ENCODE measurements around the gene STAM. TPM values are rescaled to one million over a fixed set of nuclear protein-coding genes. Genes with fewer than 3 reads are reported as not detected.
"Not testable (repeated sequence)": the region's sequence is repeated elsewhere in the genome, so short reads cannot be mapped to it uniquely, and the experiment has no call there.

The STAM gene
- polyA plus RNA-seq, 4 donors, result 8.4 to 17.2 (median 10.8) TPM

- no peak for DNase-seq
- H3K4me3 ChIP-seq (ENCODE audit: low read depth in 1 of 3, low read length in 3 of 3), result no peak overlapping the region
- WGBS, 3 donors, result 89 to 92% (median 90%) methylated on average over 13 of the region's 13 CpGs
- H3K4me1 ChIP-seq (ENCODE audit: control insufficient read depth in 3 of 3, insufficient read depth in 2 of 3, low read depth in 1 of 3, low read length in 2 of 3), result no peaks in the 10 kb centered on the region
- H3K9me3 ChIP-seq (ENCODE audit: control insufficient read depth in 2 of 2, insufficient read depth in 1 of 2, low read depth in 1 of 2, low read length in 1 of 2), result no peaks in the 10 kb centered on the region
- no peaks in the 10 kb centered on the region for H3K27me3 ChIP-seq (ENCODE audit: control insufficient read depth in 3 of 3, insufficient read depth in 3 of 3, low read length in 3 of 3)
- H3K27ac ChIP-seq (ENCODE audit: low read depth in 1 of 3, low read length in 2 of 3), result no peak overlapping the region
- no peak for FAIRE-seq
- H3K36me3 ChIP-seq (ENCODE audit: control insufficient read depth in 3 of 3, insufficient read depth in 2 of 3, low read depth in 1 of 3, low read length in 3 of 3), result no peaks in the 10 kb centered on the region
Measured at GRCh38 chr10:17609523-17610079, 34.4 kb upstream of the STAM start.

- Histone ChIP-seq H3K27ac (ENCODE audit: low read depth in 1 of 3, low read length in 2 of 3) (peak overlapping the region in 2 of 3 donors; percentile 58 to 73), H3K4me1 (ENCODE audit: control insufficient read depth in 3 of 3, insufficient read depth in 2 of 3, low read depth in 1 of 3, low read length in 2 of 3) (no peaks in the 10 kb centered on the region), H3K27me3 (ENCODE audit: control insufficient read depth in 3 of 3, insufficient read depth in 3 of 3, low read length in 3 of 3) (peaks cover 0 to 2% (median 0%) of the 10 kb centered on the region in 3 donors), H3K9me3 (ENCODE audit: control insufficient read depth in 2 of 2, insufficient read depth in 1 of 2, low read depth in 1 of 2, low read length in 1 of 2) (no peaks in the 10 kb centered on the region), H3K36me3 (ENCODE audit: control insufficient read depth in 3 of 3, insufficient read depth in 2 of 3, low read depth in 1 of 3, low read length in 3 of 3) (no peaks in the 10 kb centered on the region), H3K4me3 (ENCODE audit: low read depth in 1 of 3, low read length in 3 of 3) (peak overlapping the region; percentile 49 to 80 (median 79))
- DNase-seq, result peak; percentile 49 to 74
- WGBS, 3 donors, result 1 to 4% (median 3%) methylated on average over 35 to 48 of the region's 48 CpGs
- FAIRE-seq, result no peak
Measured at GRCh38 chr10:17616403-17617030, 27.4 kb upstream of the STAM start.

GRCh38 chr10:17617031-17617911 lies 26.7 kb upstream of the STAM start, which contains the start of gene HACD1:
TSS of gene HACD1 (minus strand) at chr10:17617374. CDS start at chr10:17617339, 35 bp downstream.
- FAIRE-seq (no peak), DNase-seq (peak; percentile 59 to 81)
- peak within 1 kb of the TSS in 2 of 3 donors; percentile 58 to 73 for H3K27ac ChIP-seq (ENCODE audit: low read depth in 1 of 3, low read length in 2 of 3)
- H3K27me3 ChIP-seq (ENCODE audit: control insufficient read depth in 3 of 3, insufficient read depth in 3 of 3, low read length in 3 of 3), result peaks cover 0 to 5% (median 0%) of the 10 kb centered on the region in 3 donors
- H3K4me3 ChIP-seq (ENCODE audit: low read depth in 1 of 3, low read length in 3 of 3), result peak within 1 kb of the TSS; percentile 49 to 80 (median 79)
- 0 to 1% (median 0%) methylated on average over 56 to 92 of the region's 92 CpGs for WGBS, 3 donors
- no peaks in the 10 kb centered on the region for H3K36me3 ChIP-seq (ENCODE audit: control insufficient read depth in 3 of 3, insufficient read depth in 2 of 3, low read depth in 1 of 3, low read length in 3 of 3)
- no peaks in the 10 kb centered on the region for H3K4me1 ChIP-seq (ENCODE audit: control insufficient read depth in 3 of 3, insufficient read depth in 2 of 3, low read depth in 1 of 3, low read length in 2 of 3)
- no peaks in the 10 kb centered on the region for H3K9me3 ChIP-seq (ENCODE audit: control insufficient read depth in 2 of 2, insufficient read depth in 1 of 2, low read depth in 1 of 2, low read length in 1 of 2)

- WGBS, 3 donors, result 68 to 69% (median 68%) methylated on average over 8 of the region's 8 CpGs
- H3K36me3 ChIP-seq (ENCODE audit: control insufficient read depth in 3 of 3, insufficient read depth in 2 of 3, low read depth in 1 of 3, low read length in 3 of 3), result no peaks in the 10 kb centered on the region
Measured at GRCh38 chr10:17622061-17622460, 21.9 kb upstream of the STAM start.

DNA sequence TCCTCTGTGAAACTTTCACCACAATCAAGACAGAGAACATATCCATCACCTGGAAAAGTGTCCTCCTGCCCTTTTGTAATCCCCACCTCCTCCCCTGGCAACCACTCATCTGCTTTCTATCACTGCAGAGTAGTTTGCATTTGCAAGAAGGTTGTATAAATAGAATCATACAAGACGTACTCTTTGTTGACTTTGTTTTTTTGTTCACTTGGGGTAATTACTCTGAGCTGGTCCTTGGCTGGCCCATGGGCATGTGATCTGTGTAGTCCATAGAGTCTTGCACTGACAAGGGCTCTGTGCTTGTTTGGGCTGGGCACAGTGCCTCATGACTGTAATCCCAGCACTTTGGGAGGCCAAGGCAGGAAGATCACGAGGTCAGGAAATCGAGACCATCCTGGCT lies 19.0 kb upstream of the STAM start:
- DNase-seq (no peak), FAIRE-seq (no peak)
- WGBS, 3 donors, result 50 to 59% (median 53%) methylated on average over 3 of the region's 3 CpGs
- H3K27ac ChIP-seq (ENCODE audit: low read depth in 1 of 3, low read length in 2 of 3), result no peak overlapping the region
- H3K4me1 ChIP-seq (ENCODE audit: control insufficient read depth in 3 of 3, insufficient read depth in 2 of 3, low read depth in 1 of 3, low read length in 2 of 3), result no peaks in the 10 kb centered on the region
- no peaks in the 10 kb centered on the region for H3K9me3 ChIP-seq (ENCODE audit: control insufficient read depth in 2 of 2, insufficient read depth in 1 of 2, low read depth in 1 of 2, low read length in 1 of 2)
- H3K27me3 ChIP-seq (ENCODE audit: control insufficient read depth in 3 of 3, insufficient read depth in 3 of 3, low read length in 3 of 3), result peaks cover 0 to 9% (median 0%) of the 10 kb centered on the region in 3 donors
- H3K36me3 ChIP-seq (ENCODE audit: control insufficient read depth in 3 of 3, insufficient read depth in 2 of 3, low read depth in 1 of 3, low read length in 3 of 3), result no peaks in the 10 kb centered on the region
- H3K4me3 ChIP-seq (ENCODE audit: low read depth in 1 of 3, low read length in 3 of 3), result no peak overlapping the region

More at GRCh38 chr10:17622061-17622460, 21.9 kb upstream of the STAM start:
- FAIRE-seq (no peak), DNase-seq (no peak)
- Histone ChIP-seq H3K4me3 (ENCODE audit: low read depth in 1 of 3, low read length in 3 of 3) (no peak overlapping the region), H3K9me3 (ENCODE audit: control insufficient read depth in 2 of 2, insufficient read depth in 1 of 2, low read depth in 1 of 2, low read length in 1 of 2) (no peaks in the 10 kb centered on the region), H3K27ac (ENCODE audit: low read depth in 1 of 3, low read length in 2 of 3) (no peak overlapping the region), H3K4me1 (ENCODE audit: control insufficient read depth in 3 of 3, insufficient read depth in 2 of 3, low read depth in 1 of 3, low read length in 2 of 3) (no peaks in the 10 kb centered on the region), H3K27me3 (ENCODE audit: control insufficient read depth in 3 of 3, insufficient read depth in 3 of 3, low read length in 3 of 3) (peaks cover 0 to 9% (median 0%) of the 10 kb centered on the region in 3 donors)

GRCh38 chr10:17626656-17627055 lies 17.3 kb upstream of the STAM start:
- H3K4me3 ChIP-seq (ENCODE audit: low read depth in 1 of 3, low read length in 3 of 3), result no peak overlapping the region
- FAIRE-seq (no peak), DNase-seq (no peak)
- 51 to 78% (median 61%) methylated on average over 1 of the region's 1 CpG for WGBS, 3 donors
- no peak overlapping the region for H3K27ac ChIP-seq (ENCODE audit: low read depth in 1 of 3, low read length in 2 of 3)
- H3K36me3 ChIP-seq (ENCODE audit: control insufficient read depth in 3 of 3, insufficient read depth in 2 of 3, low read depth in 1 of 3, low read length in 3 of 3), result no peaks in the 10 kb centered on the region
- H3K27me3 ChIP-seq (ENCODE audit: control insufficient read depth in 3 of 3, insufficient read depth in 3 of 3, low read length in 3 of 3), result peaks cover 0 to 7% (median 0%) of the 10 kb centered on the region in 3 donors
- H3K4me1 ChIP-seq (ENCODE audit: control insufficient read depth in 3 of 3, insufficient read depth in 2 of 3, low read depth in 1 of 3, low read length in 2 of 3), result no peaks in the 10 kb centered on the region
- no peaks in the 10 kb centered on the region for H3K9me3 ChIP-seq (ENCODE audit: control insufficient read depth in 2 of 2, insufficient read depth in 1 of 2, low read depth in 1 of 2, low read length in 1 of 2)

- not testable (repeated sequence) for H3K36me3 ChIP-seq (ENCODE audit: control insufficient read depth in 3 of 3, insufficient read depth in 2 of 3, low read depth in 1 of 3, low read length in 3 of 3); H3K4me3 ChIP-seq (ENCODE audit: low read depth in 1 of 3, low read length in 3 of 3); FAIRE-seq; H3K4me1 ChIP-seq (ENCODE audit: control insufficient read depth in 3 of 3, insufficient read depth in 2 of 3, low read depth in 1 of 3, low read length in 2 of 3); H3K9me3 ChIP-seq (ENCODE audit: control insufficient read depth in 2 of 2, insufficient read depth in 1 of 2, low read depth in 1 of 2, low read length in 1 of 2); H3K27ac ChIP-seq (ENCODE audit: low read depth in 1 of 3, low read length in 2 of 3); DNase-seq; H3K27me3 ChIP-seq (ENCODE audit: control insufficient read depth in 3 of 3, insufficient read depth in 3 of 3, low read length in 3 of 3)
- WGBS, 3 donors, result 77 to 83% (median 83%) methylated on average over 8 of the region's 8 CpGs
Measured at GRCh38 chr10:17632590-17632989, 11.4 kb upstream of the STAM start.

DNA sequence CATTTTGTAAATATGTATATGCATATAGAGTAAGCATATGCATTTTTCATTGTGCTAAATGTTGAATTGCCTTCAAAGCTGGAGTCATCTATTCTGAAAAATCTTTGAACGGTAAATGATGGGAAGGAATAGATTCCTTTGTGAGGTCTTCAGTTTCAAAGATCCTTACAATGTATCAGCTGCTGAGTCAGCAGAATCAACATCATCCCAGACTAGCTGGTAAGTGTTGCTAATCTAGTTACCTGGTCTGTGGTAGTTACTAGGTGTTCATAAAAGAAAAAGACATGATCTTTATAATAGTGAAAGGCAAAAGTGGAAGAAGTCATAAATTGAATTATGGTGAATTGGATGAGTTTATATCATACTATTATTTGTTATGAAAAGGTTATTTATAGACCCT lies 10.6 kb upstream of the STAM start:
- peak; percentile 39 for FAIRE-seq
- 77 to 85% (median 84%) methylated on average over 1 of the region's 1 CpG for WGBS, 3 donors
- no peaks in the 10 kb centered on the region for H3K36me3 ChIP-seq (ENCODE audit: control insufficient read depth in 3 of 3, insufficient read depth in 2 of 3, low read depth in 1 of 3, low read length in 3 of 3)
- no peaks in the 10 kb centered on the region for H3K27me3 ChIP-seq (ENCODE audit: control insufficient read depth in 3 of 3, insufficient read depth in 3 of 3, low read length in 3 of 3)
- H3K4me1 ChIP-seq (ENCODE audit: control insufficient read depth in 3 of 3, insufficient read depth in 2 of 3, low read depth in 1 of 3, low read length in 2 of 3), result no peaks in the 10 kb centered on the region
- no peak overlapping the region for H3K4me3 ChIP-seq (ENCODE audit: low read depth in 1 of 3, low read length in 3 of 3)
- no peaks in the 10 kb centered on the region for H3K9me3 ChIP-seq (ENCODE audit: control insufficient read depth in 2 of 2, insufficient read depth in 1 of 2, low read depth in 1 of 2, low read length in 1 of 2)
- no peak overlapping the region for H3K27ac ChIP-seq (ENCODE audit: low read depth in 1 of 3, low read length in 2 of 3)
- DNase-seq, result no peak
